Smooth muscle cell of bladder (primary cell): ENCODE measurements around the gene INSYN1. TPM values are rescaled to one million over a fixed set of nuclear protein-coding genes. Genes with fewer than 3 reads are reported as not detected.

Source experiments
- total RNA-seq: library from RNA; depleted of rRNA; stranded (reverse); fragments of >200 nt; gene quantifications from 2 replicates; pipeline ENCODE4 v1.2.3, GENCODE V29; 2014

Gene INSYN1, protein sequence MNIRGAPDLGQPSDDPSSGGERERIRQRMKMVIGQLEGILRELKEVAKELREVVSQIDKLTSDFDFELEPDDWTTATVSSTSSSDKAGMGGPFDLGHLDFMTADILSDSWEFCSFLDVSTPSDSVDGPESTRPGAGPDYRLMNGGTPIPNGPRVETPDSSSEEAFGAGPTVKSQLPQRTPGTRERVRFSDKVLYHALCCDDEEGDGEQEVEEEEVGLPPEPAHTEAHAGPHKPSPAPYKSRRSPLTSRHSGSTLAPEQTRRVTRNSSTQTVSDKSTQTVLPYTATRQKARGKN
- total RNA-seq: 2.0 and 5.1 TPM in 2 replicates

GRCh38 chr15:73753250-73754130 lies at the start of gene INSYN1:
INSYN1 (minus strand) TSS chr15:73753351; CDS start chr15:73751130, 2,221 bp downstream.

Other genes with a start within 250 kb of the INSYN1 start
- 158 and 160 TPM in 2 replicates for gene NPTN, start 120.0 kb downstream of the INSYN1 start, total RNA-seq
- gene CD276, start 69.0 kb downstream of the INSYN1 start, total RNA-seq: 69.3 and 104 TPM in 2 replicates
- gene TBC1D21, start 120.2 kb upstream of the INSYN1 start, total RNA-seq: not detected in 2 replicates
- 55.9 and 65.4 TPM in 2 replicates for gene LOXL1, start 173.1 kb upstream of the INSYN1 start, total RNA-seq
- 11.1 and 12.5 TPM in 2 replicates for gene STOML1, start 238.9 kb upstream of the INSYN1 start, total RNA-seq
- 17.2 and 21.2 TPM in 2 replicates for gene PML, start 241.4 kb upstream of the INSYN1 start, total RNA-seq